Measurements from ENCODE around the gene ADORA2B.

GRCh38 chr17:15915961-15916360 lies 29.0 kb upstream of the ADORA2B start:
- TF ChIP-seq CTCF (IDR thresholded peaks at IDR 0.05) (no peak), POLR2AphosphoS5 (IDR thresholded peaks at IDR 0.05) (no peak), POLR2A (IDR thresholded peaks at IDR 0.05) (no peak)
